ENCODE data around the gene PTF1A.

GRCh38 chr10:23171232-23171876, 20.8 kb upstream of the PTF1A start:
- no peak for TF ChIP-seq ZNF138 (CRISPR knock-in tag; conservative IDR thresholded peaks at IDR 0.05)
- no peak for TF ChIP-seq CTCF (IDR thresholded peaks at IDR 0.05)
- no peak for TF ChIP-seq CBFB (CRISPR knock-in tag; IDR thresholded peaks at IDR 0.05; ENCODE audit: low read depth)

Data from WTC11 (cell line).